ENCODE measurements around the gene TMEM236. TPM values are rescaled to one million over a fixed set of nuclear protein-coding genes. Genes with fewer than 3 reads are reported as not detected.

The TMEM236 gene
- polyA plus RNA-seq, 1 donor (not counting 4 experiments of a cell fraction or from before 2014, with no cell fraction given) = 0.13 TPM

DNA sequence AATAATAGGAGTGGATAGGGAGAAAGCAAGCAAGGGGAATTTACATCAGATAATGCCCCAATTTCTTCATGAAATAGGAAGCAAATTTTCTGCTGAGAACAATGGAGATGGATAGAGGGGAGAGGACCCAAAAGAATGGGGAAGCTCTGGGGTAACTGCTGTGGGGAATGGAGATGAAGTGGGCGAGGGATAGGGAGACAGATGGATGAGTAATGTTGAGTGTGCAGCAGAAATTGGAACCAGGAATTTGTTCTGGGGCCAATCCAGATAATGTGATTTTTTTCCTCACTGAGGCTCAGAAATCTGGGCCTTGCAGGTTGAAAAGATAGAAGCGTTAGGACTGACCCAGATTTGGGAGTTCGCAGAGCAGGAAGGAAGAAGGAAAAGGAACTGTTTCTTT lies 32.7 kb downstream of the TMEM236 start:
- H3K4me3 ChIP-seq (ENCODE audit: control insufficient read depth in 2 of 3, extremely low read depth in 1 of 3, insufficient read depth in 2 of 3, low read depth in 1 of 3, low read length in 3 of 3) = no peak overlapping the region
- TF ChIP-seq, protein P1, sequence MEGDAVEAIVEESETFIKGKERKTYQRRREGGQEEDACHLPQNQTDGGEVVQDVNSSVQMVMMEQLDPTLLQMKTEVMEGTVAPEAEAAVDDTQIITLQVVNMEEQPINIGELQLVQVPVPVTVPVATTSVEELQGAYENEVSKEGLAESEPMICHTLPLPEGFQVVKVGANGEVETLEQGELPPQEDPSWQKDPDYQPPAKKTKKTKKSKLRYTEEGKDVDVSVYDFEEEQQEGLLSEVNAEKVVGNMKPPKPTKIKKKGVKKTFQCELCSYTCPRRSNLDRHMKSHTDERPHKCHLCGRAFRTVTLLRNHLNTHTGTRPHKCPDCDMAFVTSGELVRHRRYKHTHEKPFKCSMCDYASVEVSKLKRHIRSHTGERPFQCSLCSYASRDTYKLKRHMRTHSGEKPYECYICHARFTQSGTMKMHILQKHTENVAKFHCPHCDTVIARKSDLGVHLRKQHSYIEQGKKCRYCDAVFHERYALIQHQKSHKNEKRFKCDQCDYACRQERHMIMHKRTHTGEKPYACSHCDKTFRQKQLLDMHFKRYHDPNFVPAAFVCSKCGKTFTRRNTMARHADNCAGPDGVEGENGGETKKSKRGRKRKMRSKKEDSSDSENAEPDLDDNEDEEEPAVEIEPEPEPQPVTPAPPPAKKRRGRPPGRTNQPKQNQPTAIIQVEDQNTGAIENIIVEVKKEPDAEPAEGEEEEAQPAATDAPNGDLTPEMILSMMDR (optimal IDR thresholded peaks at IDR 0.05 in 1 of 3, IDR thresholded peaks at IDR 0.05 in 1 of 3, conservative IDR thresholded peaks at IDR 0.05 in 1 of 3; ENCODE audit: extremely low read depth in 1 of 3, insufficient read depth in 2 of 3, low read length in 3 of 3) = no peak
- no peak for TF ChIP-seq EZH2 (IDR thresholded peaks at IDR 0.05; ENCODE audit: low read length)
- peak overlapping the region; percentile 89 for H3K4me2 ChIP-seq (ENCODE audit: control insufficient read depth, extremely low read depth, insufficient read depth, low read depth, low read length)
- no peak overlapping the region for H3K9ac ChIP-seq (ENCODE audit: control insufficient read depth, extremely low read depth, insufficient read depth, low read length)
- DNase-seq (ENCODE audit: low read depth, low spot score) = no peak
- H4K20me1 ChIP-seq (ENCODE audit: control insufficient read depth, extremely low read depth, insufficient read depth, low read length) = no peaks in the 10 kb centered on the region
- peaks cover 4% of the 10 kb centered on the region for H3K9me1 ChIP-seq (ENCODE audit: control insufficient read depth, extremely low read depth, insufficient read depth, low read length)
- H3K79me2 ChIP-seq (ENCODE audit: control insufficient read depth, insufficient read depth, low read length) = no peaks in the 10 kb centered on the region
- no peaks in the 10 kb centered on the region for H3K36me3 ChIP-seq (ENCODE audit: control insufficient read depth in 2 of 2, extremely low read depth in 1 of 2, insufficient read depth in 2 of 2, low read length in 2 of 2)
- H3K4me1 ChIP-seq (ENCODE audit: control insufficient read depth, extremely low read depth, insufficient read depth, low read length) = peaks cover 44% of the 10 kb centered on the region
- dilution Hi-C loops (cut with MboI; ENCODE audit: extremely low pct_ligation_motif_present, low sequenced_read_pairs) = no loop called here
- no peak overlapping the region for H2AFZ ChIP-seq (ENCODE audit: control insufficient read depth, low read length)
- FAIRE-seq = peak; percentile 98
- no peaks in the 10 kb centered on the region for H3K9me3 ChIP-seq (ENCODE audit: control insufficient read depth, low read depth, low read length)
- H3K27me3 ChIP-seq (ENCODE audit: control insufficient read depth, extremely low read depth, insufficient read depth, low read length) = no peaks in the 10 kb centered on the region
- peak overlapping the region; percentile 83 for H3K27ac ChIP-seq (ENCODE audit: control insufficient read depth, insufficient read depth, low read length)

DNA sequence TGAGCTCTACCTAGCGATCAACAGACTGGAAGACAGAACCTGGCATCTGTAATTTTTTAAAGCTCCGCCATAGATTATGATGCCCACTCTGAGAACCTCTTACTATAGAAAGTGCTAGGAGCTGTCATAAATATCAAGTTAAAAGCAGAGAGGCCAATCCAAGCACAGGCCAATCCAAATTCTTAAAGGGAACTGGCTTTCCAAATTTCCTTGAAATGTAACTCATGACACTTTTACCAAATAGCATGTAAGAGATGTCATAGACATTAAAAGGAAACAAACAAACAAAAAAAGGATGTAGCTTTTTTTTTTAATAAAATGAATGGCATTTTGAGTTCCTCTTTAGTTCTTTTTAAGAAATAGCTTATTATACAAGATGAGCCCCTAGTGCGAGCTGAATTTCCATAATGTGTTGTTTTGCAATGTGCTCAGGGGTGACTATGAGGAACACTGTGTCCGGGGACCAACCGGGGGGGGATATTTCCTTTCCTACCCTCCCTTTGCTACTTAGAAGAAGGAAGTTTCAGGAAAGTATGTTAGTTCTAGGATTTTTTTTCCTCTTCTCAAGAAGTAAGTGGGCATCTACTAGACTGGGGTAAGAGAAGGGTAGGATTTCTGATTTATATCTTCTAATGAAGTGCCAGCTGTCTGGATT lies 33.4 kb downstream of the TMEM236 start:
- no peaks in the 10 kb centered on the region for H3K9me3 ChIP-seq (ENCODE audit: control insufficient read depth, low read depth, low read length)
- FAIRE-seq = no peak
- no peaks in the 10 kb centered on the region for H3K79me2 ChIP-seq (ENCODE audit: control insufficient read depth, insufficient read depth, low read length)
- H4K20me1 ChIP-seq (ENCODE audit: control insufficient read depth, extremely low read depth, insufficient read depth, low read length) = no peaks in the 10 kb centered on the region
- H3K4me3 ChIP-seq (ENCODE audit: control insufficient read depth in 2 of 3, extremely low read depth in 1 of 3, insufficient read depth in 2 of 3, low read depth in 1 of 3, low read length in 3 of 3) = no peak overlapping the region
- H3K27ac ChIP-seq (ENCODE audit: control insufficient read depth, insufficient read depth, low read length) = peak overlapping the region; percentile 83
- no peak overlapping the region for H3K9ac ChIP-seq (ENCODE audit: control insufficient read depth, extremely low read depth, insufficient read depth, low read length)
- H3K4me1 ChIP-seq (ENCODE audit: control insufficient read depth, extremely low read depth, insufficient read depth, low read length) = peaks cover 44% of the 10 kb centered on the region
- peak overlapping the region; percentile 89 for H3K4me2 ChIP-seq (ENCODE audit: control insufficient read depth, extremely low read depth, insufficient read depth, low read depth, low read length)
- H3K36me3 ChIP-seq (ENCODE audit: control insufficient read depth in 2 of 2, extremely low read depth in 1 of 2, insufficient read depth in 2 of 2, low read length in 2 of 2) = no peaks in the 10 kb centered on the region
- no peak overlapping the region for H2AFZ ChIP-seq (ENCODE audit: control insufficient read depth, low read length)
- peaks cover 4% of the 10 kb centered on the region for H3K9me1 ChIP-seq (ENCODE audit: control insufficient read depth, extremely low read depth, insufficient read depth, low read length)
- H3K27me3 ChIP-seq (ENCODE audit: control insufficient read depth, extremely low read depth, insufficient read depth, low read length) = no peaks in the 10 kb centered on the region
- dilution Hi-C loops (cut with MboI; ENCODE audit: extremely low pct_ligation_motif_present, low sequenced_read_pairs) = no loop called here
- DNase-seq (ENCODE audit: low read depth, low spot score) = no peak
- no peak for TF ChIP-seq EZH2 (IDR thresholded peaks at IDR 0.05; ENCODE audit: low read length)
